HG03354 (cell line): ENCODE measurements around the gene SLITRK3.

Experiments
- ATAC-seq: cut with Tn5 transposase; IDR thresholded peaks from one replicate; pipeline ENCODE4 v1.9.1; 2021; ENCODE audit warnings: mild to moderate bottlenecking; ENCODE audit not compliant: unreplicated experiment, poor library complexity, severe bottlenecking

SLITRK3 gene

GRCh38 chr3:165195640-165196576 lies at the start of gene SLITRK3:
Gene SLITRK3, minus strand, starts transcription at chr3:165196384. Its CDS starts 5,554 bp downstream, at chr3:165190830.
- no peak for ATAC-seq

GRCh38 chr3:165243597-165243996 lies 47.4 kb upstream of the SLITRK3 start:
- no peak for ATAC-seq

- no peak for ATAC-seq
Observed at GRCh38 chr3:165233501-165234195, 37.5 kb upstream of the SLITRK3 start.

- no peak for ATAC-seq
Observed at GRCh38 chr3:165225604-165226003, 29.4 kb upstream of the SLITRK3 start.

GRCh38 chr3:165217739-165218138 lies 21.6 kb upstream of the SLITRK3 start:
- ATAC-seq, result no peak

GRCh38 chr3:165212580-165212979 lies 16.4 kb upstream of the SLITRK3 start:
- no peak for ATAC-seq

GRCh38 chr3:165211721-165212120 lies 15.5 kb upstream of the SLITRK3 start:
- no peak for ATAC-seq

- no peak for ATAC-seq
Observed at GRCh38 chr3:165210727-165211126, 14.5 kb upstream of the SLITRK3 start.

- no peak for ATAC-seq
Observed at GRCh38 chr3:165210132-165210531, 13.9 kb upstream of the SLITRK3 start.

- peak; percentile 99 for ATAC-seq
Observed at GRCh38 chr3:165206454-165207266, 10.5 kb upstream of the SLITRK3 start.

GRCh38 chr3:165204445-165204844 lies 8.3 kb upstream of the SLITRK3 start:
- ATAC-seq, result no peak

- ATAC-seq, result no peak
Observed at GRCh38 chr3:165202995-165203394, 6.8 kb upstream of the SLITRK3 start.

GRCh38 chr3:165201964-165202363 lies 5.8 kb upstream of the SLITRK3 start:
- no peak for ATAC-seq

- ATAC-seq, result no peak
Observed at GRCh38 chr3:165197481-165197800, 1.3 kb upstream of the SLITRK3 start.

GRCh38 chr3:165196577-165197480 lies 645 bp upstream of the SLITRK3 start:
- ATAC-seq, result no peak

GRCh38 chr3:165195241-165195639 lies 944 bp downstream of the SLITRK3 start:
- ATAC-seq, result no peak

- no peak for ATAC-seq
Observed at GRCh38 chr3:165194511-165195240, 1.5 kb downstream of the SLITRK3 start.

- no peak for ATAC-seq
Observed at GRCh38 chr3:165193366-165194254, 2.6 kb downstream of the SLITRK3 start.
